HG02870 (cell line): ENCODE measurements around the gene FBXO3.

ENCODE experiments used
- ATAC-seq: cut with Tn5 transposase; IDR thresholded peaks from one replicate; pipeline ENCODE4 v1.9.1; 2021; ENCODE audit warnings: mild to moderate bottlenecking, moderate library complexity; ENCODE audit not compliant: unreplicated experiment

The FBXO3 gene

DNA sequence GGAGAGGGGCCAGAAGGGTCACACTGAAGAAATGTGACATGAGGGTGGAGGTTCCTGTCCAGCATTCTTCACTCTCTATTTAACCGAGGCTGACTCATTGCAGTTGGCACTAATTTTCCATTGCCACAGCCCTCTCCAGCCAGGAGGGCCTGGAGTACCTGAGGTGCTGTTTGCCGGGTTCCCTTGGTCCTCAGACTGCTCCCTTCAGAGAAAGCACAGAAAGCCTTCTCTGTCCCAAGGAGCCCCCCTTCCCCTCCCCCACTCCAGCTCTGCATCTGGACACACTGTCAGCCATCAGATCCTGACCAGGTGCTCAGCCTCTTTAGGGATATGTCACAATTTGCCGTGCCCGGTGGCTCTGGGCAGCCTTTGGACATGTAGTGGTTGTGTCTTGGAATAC, 70.5 kb downstream of the FBXO3 start:
- no peak for ATAC-seq

GRCh38 chr11:33703234-33703633, 71.1 kb downstream of the FBXO3 start:
- no peak for ATAC-seq

- no peak for ATAC-seq
These were observed 72.8 kb downstream of the FBXO3 start for GRCh38 chr11:33701302-33702230.

DNA sequence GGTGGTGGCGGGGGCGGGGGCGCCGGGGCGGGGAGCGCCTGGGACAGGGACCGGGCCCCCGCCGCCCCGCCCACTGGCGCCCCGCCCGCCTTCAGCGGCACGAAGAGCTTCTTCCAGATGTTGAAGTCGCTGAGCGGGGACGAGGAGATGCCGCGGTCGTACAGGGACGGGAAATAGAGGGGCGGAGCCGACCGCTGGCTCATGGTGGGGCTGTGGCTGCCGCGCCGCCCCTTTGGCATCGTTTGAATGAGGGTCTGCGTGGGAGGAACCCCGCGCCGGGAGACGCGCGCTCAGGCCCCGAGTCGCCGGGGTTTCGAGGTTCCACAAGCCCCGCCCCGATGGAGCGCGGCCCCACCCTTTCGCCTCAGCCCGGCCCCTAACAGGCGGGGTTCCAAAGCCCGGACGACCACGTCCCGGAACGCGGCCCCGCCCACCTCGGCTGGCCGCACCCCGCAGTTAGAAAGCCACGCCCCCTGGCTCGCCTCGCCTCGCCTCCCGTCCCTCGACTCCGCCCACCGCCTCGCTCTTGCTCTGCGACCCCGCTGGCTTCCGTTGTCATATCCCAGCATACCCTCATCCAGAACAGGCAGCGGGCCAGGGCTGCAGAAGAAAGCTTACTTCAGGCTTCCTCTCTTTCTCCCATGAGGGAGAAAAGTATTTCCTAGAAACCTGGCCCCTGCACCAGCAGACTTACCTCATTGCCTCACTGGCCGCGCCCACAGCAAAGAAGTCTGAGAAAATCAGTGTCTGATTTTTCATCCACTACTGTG, 73.6 kb downstream of the FBXO3 start, which contains the start of gene C11orf91:
Gene C11orf91 (minus strand): TSS at position 325 of the 770 bp plus-strand sequence. CDS start 86 bp downstream, at position 239.
- ATAC-seq, result peak; percentile 86

DNA sequence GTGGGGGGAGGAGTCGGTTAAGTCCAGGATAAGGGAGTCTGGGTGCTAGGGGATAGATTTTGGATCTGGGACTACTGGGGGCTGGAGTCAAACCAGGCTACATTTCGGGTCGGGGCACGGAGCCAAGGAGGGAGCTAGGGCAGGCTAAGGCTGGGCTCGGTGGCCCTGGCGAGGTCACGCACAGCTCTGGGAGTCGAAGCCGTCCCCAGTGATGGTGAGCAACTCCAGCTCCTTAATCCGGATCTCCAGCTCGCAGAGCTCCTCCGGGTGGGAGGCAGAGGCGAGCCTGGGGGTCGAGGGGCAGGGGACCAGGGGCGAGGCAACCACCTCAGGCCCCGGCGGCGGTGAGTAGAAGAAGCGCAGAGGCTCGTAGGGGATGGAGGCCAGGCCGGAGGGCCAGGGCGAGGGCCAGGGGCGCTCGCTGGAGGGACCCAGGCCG, 74.2 kb downstream of the FBXO3 start:
- ATAC-seq, result no peak

DNA sequence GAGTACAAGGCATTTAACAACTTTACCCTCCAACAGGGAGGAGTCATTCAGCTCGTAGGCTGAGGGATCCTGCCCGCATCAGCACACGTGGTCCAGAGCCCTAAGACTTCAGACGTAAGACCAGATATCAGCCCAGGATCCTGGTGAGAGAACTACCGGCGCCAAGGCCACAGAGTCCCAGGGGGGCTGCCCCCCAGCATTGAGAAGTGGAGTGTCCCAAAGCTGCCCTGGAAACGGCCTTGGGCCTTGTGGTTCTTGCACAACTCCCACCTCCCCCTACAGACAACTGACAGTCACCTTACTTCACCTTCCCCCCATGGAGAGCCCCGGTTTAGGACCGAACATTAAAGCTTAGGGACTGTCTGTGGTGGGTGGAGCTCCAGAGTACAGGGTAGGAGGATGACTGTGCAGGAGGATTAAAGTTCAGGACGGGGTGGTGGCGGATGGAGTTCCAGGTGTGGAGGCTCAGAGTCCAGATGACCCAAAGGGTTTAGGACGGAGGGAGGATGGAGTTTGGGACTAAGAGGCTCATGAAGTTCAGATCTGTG, 74.7 kb downstream of the FBXO3 start:
- no peak for ATAC-seq

GRCh38 chr11:33698921-33699320, 75.4 kb downstream of the FBXO3 start:
- ATAC-seq, result no peak

DNA sequence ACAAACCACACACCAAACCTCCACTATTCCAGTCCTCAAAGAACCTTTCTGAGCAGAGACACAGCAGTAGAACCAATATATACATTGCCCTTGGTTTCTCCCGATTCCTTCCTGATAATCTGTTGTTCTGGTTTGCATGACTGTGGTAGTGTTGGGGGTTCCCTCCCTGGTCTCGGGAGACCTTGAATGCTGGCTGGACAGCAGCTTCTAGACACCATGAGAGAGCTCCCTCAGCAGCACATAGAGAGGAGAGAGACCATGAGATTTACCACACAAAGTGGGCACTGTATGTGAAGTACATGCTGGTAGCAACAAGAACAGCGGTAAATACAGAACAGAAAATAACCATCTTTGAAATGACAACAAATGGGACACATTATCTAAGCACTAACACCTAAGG, 76.3 kb downstream of the FBXO3 start:
- no peak for ATAC-seq

DNA sequence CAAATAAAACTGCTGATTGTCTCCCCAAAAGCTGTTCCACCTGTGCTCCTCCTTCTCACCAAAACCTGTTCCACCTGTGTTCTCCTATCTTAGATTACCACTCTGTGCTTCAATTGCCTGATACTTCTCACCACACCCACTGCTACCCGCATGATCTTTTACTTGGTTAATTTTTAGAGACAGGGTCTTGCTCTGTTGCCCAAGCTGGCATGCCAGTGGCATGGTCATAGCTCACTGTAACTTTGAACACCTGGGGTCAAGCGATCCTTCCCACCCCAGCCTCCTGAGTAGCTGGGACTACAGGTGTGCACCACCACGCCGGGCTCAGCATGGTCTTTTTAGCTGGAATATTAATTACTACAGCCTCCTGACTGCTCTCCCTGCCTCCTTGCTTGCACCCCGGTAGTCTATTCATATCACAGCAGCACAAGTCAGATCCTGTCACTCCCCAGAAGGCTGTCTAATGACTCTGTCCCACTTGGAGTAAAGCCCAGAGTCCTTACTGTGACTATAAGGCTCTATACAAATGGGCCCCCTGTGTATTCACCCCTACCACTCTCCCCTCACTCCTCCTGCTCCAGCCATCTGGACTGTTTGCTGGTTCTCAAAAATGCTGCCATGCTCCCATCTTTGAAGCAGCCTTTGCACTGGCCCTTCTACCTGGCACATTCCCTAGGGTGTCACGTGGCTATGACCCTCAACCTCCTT, 77.2 kb downstream of the FBXO3 start:
- ATAC-seq, result no peak

DNA sequence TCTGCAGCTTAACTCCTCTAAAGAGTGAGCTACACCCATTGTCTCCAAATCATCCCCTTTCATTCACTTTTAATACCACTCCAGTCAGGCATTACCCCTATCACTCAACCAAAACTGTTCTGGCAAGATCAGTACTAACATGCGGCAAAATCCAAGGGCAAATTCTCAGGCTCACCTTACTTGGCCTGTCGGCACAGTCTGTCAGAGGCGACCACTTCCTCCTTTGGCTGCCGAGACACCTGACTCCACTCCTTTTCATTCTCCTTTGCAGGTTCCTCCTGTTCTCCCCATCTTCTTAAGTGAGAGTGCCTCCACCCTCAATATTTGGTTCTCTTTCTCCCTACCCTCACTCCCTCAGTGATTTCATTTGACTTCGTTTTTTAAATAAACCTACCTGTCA, 77.9 kb downstream of the FBXO3 start:
- no peak for ATAC-seq

DNA sequence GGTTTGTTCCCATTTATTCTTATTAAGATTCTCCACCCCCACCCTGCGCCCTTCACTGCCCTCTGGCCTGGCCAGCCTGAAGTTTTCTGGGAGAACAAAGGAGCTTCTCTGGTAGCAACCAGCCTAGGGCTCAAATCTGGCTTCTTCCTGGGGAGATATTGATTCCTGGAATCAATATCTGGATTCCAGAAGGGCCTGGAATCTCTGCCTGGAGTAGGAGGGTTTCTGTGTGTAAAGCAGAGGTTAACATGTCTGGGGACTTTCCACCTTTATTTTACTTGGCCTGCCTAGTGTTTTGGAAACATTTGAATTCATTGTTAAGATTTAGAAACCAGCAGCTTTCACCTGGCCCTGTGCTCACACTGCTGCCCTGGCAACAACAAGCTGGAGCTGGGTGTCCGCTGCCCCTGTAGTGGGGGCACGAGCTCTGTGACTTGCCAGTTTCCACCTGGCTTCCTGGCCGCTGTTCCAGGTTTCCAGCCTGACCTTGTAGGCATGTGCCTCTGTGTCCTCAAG, 79.2 kb downstream of the FBXO3 start:
- ATAC-seq, result no peak

DNA sequence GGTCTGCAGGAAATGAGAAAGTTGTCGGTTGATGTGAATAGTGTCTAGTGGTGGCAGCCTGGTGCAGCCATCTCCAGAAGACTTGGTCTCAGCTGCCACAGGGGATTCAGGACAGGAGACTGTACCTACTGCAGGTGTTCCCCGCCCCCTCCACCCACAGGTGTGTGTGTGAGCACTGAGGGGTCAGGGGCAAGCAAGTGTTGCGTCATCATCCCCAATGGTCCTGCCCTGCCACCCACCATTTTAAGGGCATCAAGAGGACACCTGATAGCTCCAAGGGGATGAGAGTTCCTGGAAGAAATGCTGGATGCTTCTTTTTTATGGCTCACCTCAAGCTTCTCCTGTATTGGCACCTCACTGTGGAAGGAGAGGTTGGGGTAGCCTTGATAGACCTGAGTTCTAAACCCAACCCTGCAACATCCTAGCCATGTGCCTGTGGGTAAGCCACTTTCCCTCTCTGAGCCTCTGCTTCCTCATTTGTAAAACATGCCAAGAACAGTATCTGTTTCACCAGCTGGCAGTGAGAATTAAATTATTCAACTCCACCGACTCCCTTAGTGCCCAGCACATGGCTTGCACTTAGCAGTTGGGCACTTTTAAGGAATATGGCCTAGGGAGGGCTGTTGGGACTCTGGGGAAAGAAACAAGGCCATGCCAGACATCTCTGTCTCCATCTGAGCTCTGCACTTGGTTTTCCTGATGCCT, 79.8 kb downstream of the FBXO3 start:
- no peak for ATAC-seq

DNA sequence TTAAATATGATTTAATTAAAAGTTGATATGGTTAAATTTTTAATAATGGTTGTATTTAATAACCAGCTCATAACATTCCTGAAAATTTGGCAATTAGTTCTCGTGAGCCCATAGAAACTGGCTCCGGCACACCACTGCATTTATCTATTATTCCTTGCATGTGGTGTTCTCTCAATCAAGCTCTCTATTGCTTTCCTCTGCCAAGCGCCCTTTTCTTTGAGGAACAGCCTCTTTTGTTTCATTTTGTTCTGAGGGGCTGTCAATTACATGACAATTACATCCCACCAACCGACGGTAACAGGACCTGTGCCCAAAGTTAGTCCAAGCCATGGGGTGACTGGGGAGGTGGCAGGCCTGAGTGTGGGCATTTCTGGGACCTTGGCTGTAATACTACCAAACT, 81.8 kb downstream of the FBXO3 start:
- ATAC-seq, result no peak

DNA sequence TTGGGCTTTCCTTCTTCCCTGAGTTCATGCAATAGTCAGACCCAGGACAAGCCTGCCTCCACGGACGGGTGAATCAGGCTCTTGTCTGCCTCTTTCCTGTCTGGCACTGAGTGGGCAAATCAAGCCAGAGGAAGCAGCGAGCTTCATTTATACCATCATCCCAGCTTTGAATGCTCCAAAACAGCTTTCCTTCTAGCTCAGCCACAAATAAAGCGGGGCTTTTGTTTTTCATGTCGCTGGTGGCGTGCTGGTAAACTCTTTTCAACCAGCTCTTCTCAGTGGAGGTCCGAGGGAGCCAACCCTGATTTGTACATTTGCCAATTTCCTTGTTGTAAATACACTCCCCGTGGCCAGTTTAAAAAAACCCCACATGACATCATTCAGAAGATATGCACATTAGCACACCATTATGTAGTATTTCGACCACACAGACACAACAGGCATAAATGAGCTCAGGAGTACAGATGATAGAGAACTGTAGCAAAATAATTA, 82.3 kb downstream of the FBXO3 start:
- no peak for ATAC-seq

DNA sequence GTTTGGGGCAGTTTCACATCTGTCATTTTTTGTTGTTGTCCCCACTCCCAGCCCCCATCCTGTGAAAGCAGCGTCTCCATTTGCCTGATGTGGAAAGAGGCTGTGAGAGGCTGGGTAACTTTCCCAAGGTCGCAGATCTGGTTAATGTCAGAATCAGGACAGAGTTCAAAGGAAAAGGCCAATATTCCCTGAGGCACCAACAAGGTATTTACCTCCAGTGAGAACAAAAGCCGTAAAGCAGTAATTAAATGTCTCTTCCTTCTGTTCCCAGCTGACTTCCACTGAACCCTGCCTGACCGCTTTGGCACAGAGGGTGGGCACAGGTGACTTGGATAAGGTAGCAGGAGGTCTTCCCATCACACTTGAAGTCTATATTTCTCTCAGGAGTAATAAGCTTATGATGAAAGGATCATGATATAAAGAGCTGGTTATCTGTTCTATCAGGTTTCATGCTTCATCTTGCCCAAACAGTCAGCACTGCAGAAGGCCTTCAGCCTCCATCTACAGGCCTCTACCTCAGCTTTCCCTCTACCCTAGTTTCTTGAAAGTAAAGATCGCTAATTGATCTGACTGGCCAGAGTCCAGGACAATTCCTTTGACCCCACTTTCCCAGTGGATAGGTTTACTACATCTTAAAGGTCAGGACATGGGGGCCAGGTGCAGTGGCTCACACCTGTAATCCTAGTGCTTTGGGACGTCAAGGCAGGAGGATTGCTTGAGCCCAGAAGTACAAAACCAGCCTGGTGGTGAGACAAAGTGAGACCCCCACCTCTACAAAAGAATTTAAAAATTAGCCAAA, 83.1 kb downstream of the FBXO3 start:
- ATAC-seq, result no peak
